ENCODE measurements around the gene HEATR9.

The HEATR9 gene

GRCh38 chr17:35849469-35850348 is 19.0 kb downstream of the HEATR9 start:
- Histone ChIP-seq H3K4me2 (ENCODE audit: low read depth, low read length) (no peak overlapping the region), H3K9me3 (replicated peaks; ENCODE audit: insufficient read depth, low read length) (no peaks in the 10 kb centered on the region), H4K20me1 (ENCODE audit: insufficient read depth, low read length) (peaks cover 3% of the 10 kb centered on the region; the same call in 1 of the 2 replicates), H3F3A (ENCODE audit: insufficient read depth, low read length) (peaks cover 4% of the 10 kb centered on the region; the same call in 1 of the 2 replicates), H3K79me2 (ENCODE audit: low read length) (no peaks in the 10 kb centered on the region), H3K4me3 (ENCODE audit: low read length) (no peak overlapping the region), H3K9me2 (replicated peaks; ENCODE audit: insufficient read depth, low read length) (no peaks in the 10 kb centered on the region), H3K9ac (ENCODE audit: low read length) (no peak overlapping the region), H2AFZ (ENCODE audit: low read length) (no peak overlapping the region), H3K27ac (ENCODE audit: low read length) (no peak overlapping the region), H3K36me3 (replicated peaks; ENCODE audit: insufficient read depth, low read length) (peaks cover under 1% of the 10 kb centered on the region; the same call in 1 of the 2 replicates), H3K27me3 (replicated peaks; ENCODE audit: insufficient read depth, low read length) (no peaks in the 10 kb centered on the region), H3K4me1 (ENCODE audit: low read length) (no peaks in the 10 kb centered on the region)
- TF ChIP-seq CTCF (IDR thresholded peaks at IDR 0.05; ENCODE audit: low read length): peak; percentile 82
- no peak for TF ChIP-seq EZH2 (optimal IDR thresholded peaks at IDR 0.05; ENCODE audit: low read depth, low read length)
- peak; percentile 67 for DNase-seq

GRCh38 chr17:35847633-35848373 is 20.9 kb downstream of the HEATR9 start:
- Histone ChIP-seq H3K4me2 (ENCODE audit: low read depth, low read length) (no peak overlapping the region), H3K36me3 (replicated peaks; ENCODE audit: insufficient read depth, low read length) (peaks cover 15% of the 10 kb centered on the region), H3K79me2 (ENCODE audit: low read length) (no peaks in the 10 kb centered on the region), H3K9me3 (replicated peaks; ENCODE audit: insufficient read depth, low read length) (no peaks in the 10 kb centered on the region), H3K9me2 (replicated peaks; ENCODE audit: insufficient read depth, low read length) (no peaks in the 10 kb centered on the region), H2AFZ (ENCODE audit: low read length) (no peak overlapping the region), H3F3A (ENCODE audit: insufficient read depth, low read length) (peaks cover 4% of the 10 kb centered on the region; the same call in 1 of the 2 replicates), H3K4me3 (ENCODE audit: low read length) (no peak overlapping the region), H3K27ac (ENCODE audit: low read length) (no peak overlapping the region), H3K4me1 (ENCODE audit: low read length) (no peaks in the 10 kb centered on the region), H3K27me3 (replicated peaks; ENCODE audit: insufficient read depth, low read length) (no peaks in the 10 kb centered on the region), H3K9ac (ENCODE audit: low read length) (no peak overlapping the region), H4K20me1 (ENCODE audit: insufficient read depth, low read length) (peaks cover 3% of the 10 kb centered on the region; the same call in 1 of the 2 replicates)
- TF ChIP-seq EZH2phosphoT487 (IDR thresholded peaks at IDR 0.05; ENCODE audit: low read length): no peak
- no peak for TF ChIP-seq CTCF (IDR thresholded peaks at IDR 0.05; ENCODE audit: low read length)
- no peak for TF ChIP-seq EZH2 (optimal IDR thresholded peaks at IDR 0.05; ENCODE audit: low read depth, low read length)
- DNase-seq: no peak

GRCh38 chr17:35847006-35847405 is 21.7 kb downstream of the HEATR9 start:
- Histone ChIP-seq H4K20me1 (ENCODE audit: insufficient read depth, low read length) (peaks cover 3% of the 10 kb centered on the region; the same call in 1 of the 2 replicates), H3K4me1 (ENCODE audit: low read length) (no peaks in the 10 kb centered on the region), H3K79me2 (ENCODE audit: low read length) (peaks cover 6% of the 10 kb centered on the region; the same call in 1 of the 2 replicates), H3K4me2 (ENCODE audit: low read depth, low read length) (no peak overlapping the region), H3K9me2 (replicated peaks; ENCODE audit: insufficient read depth, low read length) (no peaks in the 10 kb centered on the region), H3F3A (ENCODE audit: insufficient read depth, low read length) (peaks cover 4% of the 10 kb centered on the region; the same call in 1 of the 2 replicates), H3K9me3 (replicated peaks; ENCODE audit: insufficient read depth, low read length) (no peaks in the 10 kb centered on the region), H2AFZ (ENCODE audit: low read length) (no peak overlapping the region), H3K9ac (ENCODE audit: low read length) (no peak overlapping the region), H3K36me3 (replicated peaks; ENCODE audit: insufficient read depth, low read length) (peaks cover 19% of the 10 kb centered on the region), H3K4me3 (ENCODE audit: low read length) (no peak overlapping the region), H3K27ac (ENCODE audit: low read length) (no peak overlapping the region), H3K27me3 (replicated peaks; ENCODE audit: insufficient read depth, low read length) (no peaks in the 10 kb centered on the region)
- DNase-seq: no peak
- TF ChIP-seq EZH2phosphoT487 (IDR thresholded peaks at IDR 0.05; ENCODE audit: low read length) (no peak), EZH2 (optimal IDR thresholded peaks at IDR 0.05; ENCODE audit: low read depth, low read length) (no peak), CTCF (IDR thresholded peaks at IDR 0.05; ENCODE audit: low read length) (no peak)

All from MM.1S (cell line).